Peyer's patch (tissue), 4 donors: ENCODE results near the gene SENP2. TPM values are rescaled to one million over a fixed set of nuclear protein-coding genes. Genes with fewer than 3 reads are reported as not detected.
"Not testable (repeated sequence)": the region's sequence is repeated elsewhere in the genome, so short reads cannot be mapped to it uniquely, and the experiment has no call there.

Source experiments
- DNase-seq, 3 donors: peaks; one replicate each; pipeline ENCODE4 v3.0.0-alpha.2; 2017 to 2019
- H3K27ac ChIP-seq, 4 donors: fragments of 200-600 bp; sonication (generic); one replicate each; pipeline ENCODE4 v1.5.1; 2016 to 2019
- H3K27me3 ChIP-seq, 2 donors: fragments of 200-600 bp; sonication (generic); one replicate each; pipeline ENCODE4 v1.5.1; 2019
- H3K36me3 ChIP-seq, 3 donors: fragments of 200-600 bp; sonication (generic); one replicate each; pipeline ENCODE4 v1.5.1; 2016 to 2019
- H3K4me1 ChIP-seq, 4 donors: fragments of 200-600 bp; sonication (generic); one replicate each; pipeline ENCODE4 v1.5.1; 2016 to 2019
- H3K4me3 ChIP-seq, 4 donors: fragments of 200-600 bp; sonication (generic); 1 replicate in 3 of 4; 2 replicates in 1 of 4; pipeline ENCODE4 v1.5.1; 2016 to 2019; ENCODE audit warnings: mild to moderate bottlenecking in 1 of 4
- H3K9me3 ChIP-seq, 4 donors: fragments of 200-600 bp; sonication (generic); one replicate each; pipeline ENCODE4 v1.5.1; 2016 to 2019; ENCODE audit warnings: mild to moderate bottlenecking in 1 of 4
- POLR2A ChIP-seq, 2 donors: fragments of 450-650 bp; IDR thresholded peaks; one replicate each; pipeline ENCODE4 v1.5.1; 2017; ENCODE audit warnings: antibody characterized with exemption in 2 of 2, mild to moderate bottlenecking in 2 of 2, moderate library complexity in 2 of 2
- total RNA-seq, 4 donors: library from RNA; depleted of rRNA; stranded (reverse); fragments of >200 nt; gene quantifications; one replicate each; pipeline ENCODE4 v1.1.0, GENCODE V29; 2016
- TF ChIP-seq, protein P1 (sequence below), 6 experiments: fragments of 450-650 bp in 4 of 6; fragments of 200-600 bp in 2 of 6; sonication (generic) in 1 of 6; IDR thresholded peaks; one replicate each; pipeline ENCODE4 v1.5.1; 2017 to 2019; ENCODE audit warnings: antibody characterized with exemption in 6 of 6, mild to moderate bottlenecking in 3 of 6, moderate library complexity in 1 of 6

Gene SENP2
- total RNA-seq, 4 donors from 2014 or later: 21.8 to 48.7 (median 28.7) TPM

DNA sequence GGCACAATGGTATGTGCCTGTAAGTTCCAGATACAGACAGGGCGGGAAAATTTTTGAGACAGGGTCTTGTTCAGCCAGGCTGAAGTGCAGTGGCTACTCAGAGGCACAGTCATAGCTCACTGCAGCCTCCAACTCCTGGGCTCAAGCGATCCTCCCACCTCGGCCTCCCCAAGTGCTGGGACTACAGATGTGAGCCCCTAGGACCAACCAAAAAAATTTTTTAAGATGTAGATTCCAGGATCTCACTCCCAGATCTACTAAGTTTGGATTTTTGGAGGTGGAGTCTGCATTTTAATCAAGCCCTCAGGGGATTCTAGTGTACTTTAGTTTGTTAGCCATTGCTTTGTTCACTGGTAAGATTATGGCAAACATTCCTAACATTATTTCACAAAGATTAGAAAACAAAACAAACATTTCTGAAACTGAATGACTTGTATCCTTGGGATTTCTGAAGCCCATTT lies 36.4 kb upstream of the SENP2 start:
- H3K9me3 ChIP-seq: no peaks in the 10 kb centered on the region
- no peaks in the 10 kb centered on the region for H3K36me3 ChIP-seq
- H3K27me3 ChIP-seq: no peaks in the 10 kb centered on the region
- TF ChIP-seq, protein P1, sequence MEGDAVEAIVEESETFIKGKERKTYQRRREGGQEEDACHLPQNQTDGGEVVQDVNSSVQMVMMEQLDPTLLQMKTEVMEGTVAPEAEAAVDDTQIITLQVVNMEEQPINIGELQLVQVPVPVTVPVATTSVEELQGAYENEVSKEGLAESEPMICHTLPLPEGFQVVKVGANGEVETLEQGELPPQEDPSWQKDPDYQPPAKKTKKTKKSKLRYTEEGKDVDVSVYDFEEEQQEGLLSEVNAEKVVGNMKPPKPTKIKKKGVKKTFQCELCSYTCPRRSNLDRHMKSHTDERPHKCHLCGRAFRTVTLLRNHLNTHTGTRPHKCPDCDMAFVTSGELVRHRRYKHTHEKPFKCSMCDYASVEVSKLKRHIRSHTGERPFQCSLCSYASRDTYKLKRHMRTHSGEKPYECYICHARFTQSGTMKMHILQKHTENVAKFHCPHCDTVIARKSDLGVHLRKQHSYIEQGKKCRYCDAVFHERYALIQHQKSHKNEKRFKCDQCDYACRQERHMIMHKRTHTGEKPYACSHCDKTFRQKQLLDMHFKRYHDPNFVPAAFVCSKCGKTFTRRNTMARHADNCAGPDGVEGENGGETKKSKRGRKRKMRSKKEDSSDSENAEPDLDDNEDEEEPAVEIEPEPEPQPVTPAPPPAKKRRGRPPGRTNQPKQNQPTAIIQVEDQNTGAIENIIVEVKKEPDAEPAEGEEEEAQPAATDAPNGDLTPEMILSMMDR (IDR thresholded peaks at IDR 0.05): no peak
- TF ChIP-seq POLR2A (IDR thresholded peaks at IDR 0.05): no peak
- peak in 1 of 3 donors; percentile 35 for DNase-seq
- peak overlapping the region in 1 of 4 donors; percentile 49 for H3K27ac ChIP-seq
- peak overlapping the region in 1 of 4 donors; percentile 35 for H3K4me3 ChIP-seq
- H3K4me1 ChIP-seq: peaks cover 0 to 19% (median 0%) of the 10 kb centered on the region in 4 donors

DNA sequence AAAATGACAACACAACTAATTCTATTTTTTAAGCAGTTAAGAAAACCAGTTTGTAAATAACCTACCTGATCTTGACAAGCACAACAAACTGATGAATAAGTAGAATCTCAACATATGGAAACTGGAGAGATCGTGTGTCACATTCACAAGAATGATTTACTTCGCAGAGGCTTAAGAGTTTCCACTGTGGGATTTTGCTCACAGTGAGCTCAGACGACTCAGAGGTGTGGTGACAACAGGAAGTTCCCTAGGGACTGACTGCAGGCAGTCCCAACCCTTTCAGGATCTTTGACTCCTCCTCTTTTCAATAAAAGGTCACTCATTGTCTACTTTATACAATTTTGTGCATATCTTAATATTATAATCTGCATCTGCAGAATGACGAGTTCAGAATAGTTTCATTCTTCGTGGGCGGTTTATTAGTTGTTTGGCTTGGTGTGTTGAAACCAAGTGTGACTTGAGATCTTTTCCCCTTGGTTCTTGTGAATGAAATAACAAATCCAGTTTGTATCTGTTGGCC lies 33.7 kb upstream of the SENP2 start, which contains the start of gene LIPH:
LIPH (minus strand) TSS at position 231 of the 520 bp plus-strand sequence; CDS start at position 114, 117 bp downstream.
- H3K4me1 ChIP-seq: peaks cover 0 to 12% (median 0%) of the 10 kb centered on the region in 4 donors
- no peaks in the 10 kb centered on the region for H3K9me3 ChIP-seq
- no peaks in the 10 kb centered on the region for H3K27me3 ChIP-seq
- H3K36me3 ChIP-seq: no peaks in the 10 kb centered on the region
- DNase-seq: peak in 1 of 3 donors; percentile 76
- H3K4me3 ChIP-seq: peak within 1 kb of the TSS in 2 of 4 donors; percentile 43 to 51
- TF ChIP-seq, protein P1 (IDR thresholded peaks at IDR 0.05): peak in 3 of 6 experiments; percentile 14 to 28 (median 22)
- peak; percentile 92 to 95 for TF ChIP-seq POLR2A (IDR thresholded peaks at IDR 0.05)
- peak within 1 kb of the TSS in 3 of 4 donors; percentile 50 to 79 (median 69) for H3K27ac ChIP-seq

DNA sequence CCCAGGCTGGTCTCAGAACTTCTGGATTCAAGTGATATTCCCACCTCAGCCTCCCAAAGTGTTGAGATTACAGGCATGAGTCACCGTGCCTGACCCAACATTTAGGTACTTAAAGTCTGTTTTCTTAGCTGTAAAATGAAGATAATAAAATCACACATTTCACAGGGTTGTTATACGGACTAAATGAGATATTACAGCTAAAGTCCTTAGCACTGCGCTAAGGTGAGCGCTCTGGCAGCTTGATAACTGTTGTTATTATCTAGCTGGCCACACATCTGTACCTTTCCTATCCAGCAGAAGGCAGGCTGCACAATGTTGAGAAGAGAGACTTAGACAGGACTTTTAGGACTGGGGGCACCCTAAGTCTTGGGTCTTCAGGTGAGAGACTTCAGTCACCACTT lies 31.0 kb upstream of the SENP2 start:
- H3K27ac ChIP-seq: peak overlapping the region in 2 of 4 donors; percentile 40 to 62
- TF ChIP-seq POLR2A (IDR thresholded peaks at IDR 0.05): no peak
- TF ChIP-seq, protein P1 (IDR thresholded peaks at IDR 0.05): peak in 2 of 6 experiments; percentile 11 to 44
- H3K4me3 ChIP-seq: no peak overlapping the region
- no peaks in the 10 kb centered on the region for H3K9me3 ChIP-seq
- no peaks in the 10 kb centered on the region for H3K27me3 ChIP-seq
- H3K36me3 ChIP-seq: no peaks in the 10 kb centered on the region
- DNase-seq: no peak
- H3K4me1 ChIP-seq: no peaks in the 10 kb centered on the region

DNA sequence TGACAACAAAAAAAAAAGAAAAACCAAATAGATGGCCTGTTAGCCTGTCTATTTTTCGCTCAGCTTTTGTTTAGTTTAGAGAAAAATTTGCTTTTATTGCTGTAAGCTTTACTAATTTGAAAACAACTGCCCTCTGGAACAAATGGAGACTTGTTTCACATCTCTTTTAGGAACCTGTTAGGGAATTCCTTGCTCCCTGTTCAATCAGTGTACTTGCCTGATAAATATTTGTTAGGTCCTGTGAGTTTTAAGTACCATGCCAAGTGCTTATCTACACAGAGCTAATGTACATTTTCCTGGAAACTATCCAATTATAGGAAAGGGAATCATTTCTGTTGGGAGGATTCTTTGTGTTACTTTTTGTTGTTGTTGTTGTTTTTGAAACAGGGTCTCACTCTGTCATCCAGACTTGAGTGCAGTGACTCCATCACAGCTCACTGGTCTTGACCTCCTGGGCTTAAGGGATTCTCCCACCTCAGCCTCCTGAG lies 30.2 kb upstream of the SENP2 start:
- no peak for DNase-seq
- TF ChIP-seq POLR2A (IDR thresholded peaks at IDR 0.05): no peak
- TF ChIP-seq, protein P1 (IDR thresholded peaks at IDR 0.05): no peak
- H3K36me3 ChIP-seq: no peaks in the 10 kb centered on the region
- H3K27ac ChIP-seq: peak overlapping the region in 2 of 4 donors; percentile 40 to 62
- H3K4me1 ChIP-seq: no peaks in the 10 kb centered on the region
- no peaks in the 10 kb centered on the region for H3K27me3 ChIP-seq
- H3K9me3 ChIP-seq: no peaks in the 10 kb centered on the region
- H3K4me3 ChIP-seq: no peak overlapping the region

DNA sequence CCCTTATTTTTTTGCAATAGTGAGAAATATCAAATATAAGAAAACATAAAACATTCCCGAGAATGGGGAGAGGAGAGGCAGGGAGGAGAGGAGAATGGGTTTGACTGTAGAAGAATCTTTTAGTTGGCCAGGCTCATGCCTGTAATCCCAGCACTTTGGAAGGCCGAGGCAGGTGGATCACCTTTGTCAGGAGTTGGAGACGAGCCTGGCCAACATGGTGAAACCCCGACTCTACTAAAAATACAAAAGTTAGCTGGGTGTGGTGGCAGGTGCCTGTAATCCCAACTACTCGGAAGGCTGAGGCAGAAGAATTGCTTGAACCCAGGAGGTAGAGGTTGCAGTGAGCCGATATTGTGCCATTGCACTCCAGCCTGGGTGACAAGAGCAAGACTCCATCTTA lies 29.5 kb upstream of the SENP2 start:
- H3K36me3 ChIP-seq, H3K4me3 ChIP-seq, DNase-seq, H3K4me1 ChIP-seq, H3K27me3 ChIP-seq, H3K9me3 ChIP-seq: not testable (repeated sequence)
- H3K27ac ChIP-seq: peak overlapping the region in 2 of 4 donors; percentile 40 to 62

DNA sequence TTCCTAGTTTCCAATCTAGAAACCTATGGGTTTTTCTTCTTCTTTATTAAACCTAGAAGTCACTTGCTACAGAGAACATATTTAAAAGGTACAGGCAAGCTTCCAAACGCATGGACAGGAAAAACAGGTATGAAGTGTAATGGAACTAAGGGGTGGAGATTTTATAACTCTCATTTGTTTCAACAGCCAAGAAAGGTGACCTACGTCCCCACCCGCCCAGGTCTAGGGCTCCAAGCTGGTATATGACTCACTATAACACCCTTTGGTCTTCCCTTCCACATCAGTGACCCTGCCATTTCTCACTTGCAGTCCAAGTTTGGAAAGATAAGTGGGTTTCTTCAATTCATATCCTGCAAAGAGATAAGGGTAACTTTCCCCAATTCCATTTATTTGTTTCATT lies 27.7 kb upstream of the SENP2 start:
- peak in 2 of 3 donors; percentile 79 to 88 for DNase-seq
- no peaks in the 10 kb centered on the region for H3K4me1 ChIP-seq
- H3K9me3 ChIP-seq: no peaks in the 10 kb centered on the region
- H3K27me3 ChIP-seq: no peaks in the 10 kb centered on the region
- peak overlapping the region in 2 of 4 donors; percentile 33 to 48 for H3K4me3 ChIP-seq
- no peaks in the 10 kb centered on the region for H3K36me3 ChIP-seq
- H3K27ac ChIP-seq: peak overlapping the region in 3 of 4 donors; percentile 76 to 91 (median 85)
- TF ChIP-seq, protein P1 (IDR thresholded peaks at IDR 0.05): no peak
- no peak for TF ChIP-seq POLR2A (IDR thresholded peaks at IDR 0.05)
